GM18502 (cell line): ENCODE results near the gene DIP2B.

Experiments used
- ATAC-seq: cut with Tn5 transposase; IDR thresholded peaks from one replicate; pipeline ENCODE4 v1.9.1; 2021; ENCODE audit warnings: mild to moderate bottlenecking; ENCODE audit not compliant: unreplicated experiment, poor library complexity

DIP2B gene

GRCh38 chr12:50708631-50709030 lies 203.8 kb downstream of the DIP2B start:
- ATAC-seq = no peak

- ATAC-seq = no peak
These were observed 206.3 kb downstream of the DIP2B start for GRCh38 chr12:50711121-50711520.

GRCh38 chr12:50715174-50715573 lies 210.4 kb downstream of the DIP2B start:
- ATAC-seq = no peak

- no peak for ATAC-seq
These were observed 214.0 kb downstream of the DIP2B start for GRCh38 chr12:50718760-50719159.

GRCh38 chr12:50720085-50720484 lies 215.3 kb downstream of the DIP2B start:
- no peak for ATAC-seq

GRCh38 chr12:50720501-50720900 lies 215.7 kb downstream of the DIP2B start:
- ATAC-seq = no peak

GRCh38 chr12:50723865-50724264 lies 219.1 kb downstream of the DIP2B start:
- ATAC-seq = no peak

GRCh38 chr12:50725011-50725942 lies 220.5 kb downstream of the DIP2B start:
- no peak for ATAC-seq

- no peak for ATAC-seq
These were observed 222.7 kb downstream of the DIP2B start for GRCh38 chr12:50727466-50727865.

GRCh38 chr12:50728417-50728816 lies 223.6 kb downstream of the DIP2B start:
- no peak for ATAC-seq

- ATAC-seq = no peak
These were observed 224.1 kb downstream of the DIP2B start for GRCh38 chr12:50728841-50729240.

- no peak for ATAC-seq
These were observed 227.8 kb downstream of the DIP2B start for GRCh38 chr12:50732591-50732990.

- ATAC-seq = no peak
These were observed 228.9 kb downstream of the DIP2B start for GRCh38 chr12:50733706-50734105.

GRCh38 chr12:50734409-50735263 lies 229.9 kb downstream of the DIP2B start:
- ATAC-seq = no peak

- no peak for ATAC-seq
These were observed 234.8 kb downstream of the DIP2B start for GRCh38 chr12:50739611-50740010.

- no peak for ATAC-seq
These were observed 235.5 kb downstream of the DIP2B start for GRCh38 chr12:50740307-50740706.

- no peak for ATAC-seq
These were observed 238.0 kb downstream of the DIP2B start for GRCh38 chr12:50742776-50743175.

GRCh38 chr12:50745861-50746260 lies 241.1 kb downstream of the DIP2B start:
- ATAC-seq = no peak

- no peak for ATAC-seq
These were observed 241.6 kb downstream of the DIP2B start for GRCh38 chr12:50746431-50746830.

- ATAC-seq = no peak
These were observed 243.0 kb downstream of the DIP2B start for GRCh38 chr12:50747817-50748216.

- no peak for ATAC-seq
These were observed 244.7 kb downstream of the DIP2B start for GRCh38 chr12:50749459-50749882.
